Measurements from ENCODE around the gene IL17B. TPM values are rescaled to one million over a fixed set of nuclear protein-coding genes. Genes with fewer than 3 reads are reported as not detected.

The IL17B gene
- total RNA-seq, 1 donor from 2014 or later: not detected

GRCh38 chr5:149325166-149325735 lies 53.8 kb downstream of the IL17B start:
- no peak for DNase-seq (ENCODE audit: low spot score)

GRCh38 chr5:149324641-149325040 lies 54.5 kb downstream of the IL17B start:
- no peak for DNase-seq (ENCODE audit: low spot score)

Other genes with a start within 250 kb of the IL17B start
- gene ABLIM3, start 237.8 kb downstream of the IL17B start, total RNA-seq: 190 TPM
- gene AFAP1L1, start 107.4 kb downstream of the IL17B start, total RNA-seq: 49.3 TPM
- gene GRPEL2, start 33.8 kb downstream of the IL17B start, total RNA-seq: 22.7 TPM
- 1.9 TPM for gene PCYOX1L, start 21.2 kb downstream of the IL17B start, total RNA-seq
- 224 TPM for gene CSNK1A1, start 172.1 kb upstream of the IL17B start, total RNA-seq
- 3.9 TPM for gene ARHGEF37, start 202.2 kb upstream of the IL17B start, total RNA-seq